K562 (cell line): Measurements from ENCODE around the gene HSPA1B. TPM values are rescaled to one million over a fixed set of nuclear protein-coding genes. Genes with fewer than 3 reads are reported as not detected.

ENCODE experiments used
- BCOR ChIP-seq: fragments of 450-650 bp; IDR thresholded peaks from 2 replicates; pipeline ENCODE4 v1.6.1; 2016
- EP400 ChIP-seq: fragments of 450-650 bp; IDR thresholded peaks from 2 replicates; pipeline ENCODE4 v1.6.1; 2017; ENCODE audit warnings: antibody characterized with exemption, mild to moderate bottlenecking, moderate library complexity
- GATA2 ChIP-seq: sonication (generic); formaldehyde crosslinking; IDR thresholded peaks from 2 replicates; pipeline ENCODE4 v1.4.0; 2020; ENCODE audit warnings: mild to moderate bottlenecking, missing genetic modification reagents
- GTF2F1 ChIP-seq: IDR thresholded peaks from 2 replicates; pipeline ENCODE4 v1.6.1; 2011; ENCODE audit warnings: low read depth, low read length, improper control_type of control experiment
- HDAC2 ChIP-seq: fragments of 450-650 bp; IDR thresholded peaks from 2 replicates; pipeline ENCODE4 v1.6.1; 2016; ENCODE audit warnings: mild to moderate bottlenecking
- HDAC3 ChIP-seq: fragments of 450-650 bp; IDR thresholded peaks from 2 replicates; pipeline ENCODE4 v1.6.1; 2018; ENCODE audit warnings: borderline replicate concordance, mild to moderate bottlenecking, moderate library complexity; ENCODE audit not compliant: partially characterized antibody
- MAFK ChIP-seq: IDR thresholded peaks from 2 replicates; pipeline ENCODE4 v1.6.1; 2011; ENCODE audit warnings: low read length, improper control_type of control experiment
- MAZ ChIP-seq, 2 experiments: fragments of 450-650 bp in 1 of 2; sonication (generic) in 1 of 2; formaldehyde crosslinking; IDR thresholded peaks in 1 of 2; conservative IDR thresholded peaks in 1 of 2; 2 replicates each; pipeline versions ENCODE4 v1.4.0 to v1.5.0; 2020; ENCODE audit warnings: mild to moderate bottlenecking in 1 of 2, missing genetic modification reagents in 1 of 2
- MECOM ChIP-seq: fragments of 250-450 bp; sonication (Bioruptor Pico); IDR thresholded peaks from 2 replicates; pipeline ENCODE4 v1.8.0; 2022; ENCODE audit warnings: inconsistent platforms
- MXD1 ChIP-seq: fragments of 250-450 bp; sonication (Bioruptor Pico); IDR thresholded peaks from 2 replicates; pipeline ENCODE4 v1.8.0; 2021; ENCODE audit warnings: borderline replicate concordance, mild to moderate bottlenecking, moderate library complexity; ENCODE audit not compliant: poor library complexity, severe bottlenecking
- NEUROD1 ChIP-seq: fragments of 150-350 bp; IDR thresholded peaks from 2 replicates; pipeline ENCODE4 v1.6.1; 2014; ENCODE audit warnings: borderline replicate concordance, low read length, low read depth; ENCODE audit not compliant: partially characterized antibody
- NFIX ChIP-seq: fragments of 250-450 bp; sonication (Bioruptor Pico); IDR thresholded peaks from 2 replicates; pipeline ENCODE4 v1.4.0; 2020; ENCODE audit warnings: low read depth, mild to moderate bottlenecking, moderate library complexity
- NR2C1 ChIP-seq, 2 experiments: fragments of 450-650 bp; IDR thresholded peaks; 2 replicates each; pipeline ENCODE4 v1.6.1; 2017; ENCODE audit warnings: mild to moderate bottlenecking in 2 of 2, antibody characterized with exemption in 1 of 2, inconsistent platforms in 1 of 2, missing compliant biosample characterization in 1 of 2, missing genetic modification characterization in 1 of 2
- NRF1 ChIP-seq, 2 experiments: fragments of 450-650 bp; IDR thresholded peaks in 1 of 2; conservative IDR thresholded peaks in 1 of 2; 2 replicates each; pipeline ENCODE4 v1.6.1; 2014; ENCODE audit warnings: mild to moderate bottlenecking in 2 of 2
- PATZ1 ChIP-seq: fragments of 250-450 bp; sonication (Bioruptor Pico); IDR thresholded peaks from 2 replicates; pipeline ENCODE4 v1.5.0; 2020; ENCODE audit warnings: mild to moderate bottlenecking, borderline replicate concordance
- RBM15 ChIP-seq: fragments of 200-400 bp; formaldehyde crosslinking; IDR thresholded peaks from 2 replicates; pipeline ENCODE4 v1.6.1; 2018; ENCODE audit warnings: mild to moderate bottlenecking, low read length, moderate library complexity; ENCODE audit not compliant: insufficient read depth
- RNF219 ChIP-seq: fragments of 250-450 bp; sonication (Bioruptor Pico); IDR thresholded peaks from 2 replicates; pipeline ENCODE4 v1.5.0; 2022; ENCODE audit warnings: mild to moderate bottlenecking
- ZFPM2 ChIP-seq: fragments of 250-450 bp; sonication (Bioruptor Pico); IDR thresholded peaks from 2 replicates; pipeline ENCODE4 v1.5.1; 2022; ENCODE audit warnings: mild to moderate bottlenecking
- ZFX ChIP-seq: sonication (generic); formaldehyde crosslinking; IDR thresholded peaks from 2 replicates; pipeline ENCODE4 v1.8.0; 2022; ENCODE audit warnings: mild to moderate bottlenecking, missing genetic modification reagents, moderate library complexity
- ZKSCAN1 ChIP-seq: fragments of 150-350 bp; IDR thresholded peaks from 2 replicates; pipeline ENCODE4 v1.6.1; 2016; ENCODE audit warnings: low read depth, low read length
- ZNF511 ChIP-seq: sonication (generic); formaldehyde crosslinking; IDR thresholded peaks from 2 replicates; pipeline ENCODE4 v1.8.0; 2022; ENCODE audit warnings: mild to moderate bottlenecking, missing genetic modification reagents
- ZNF780A ChIP-seq: fragments of 250-450 bp; sonication (Bioruptor Pico); IDR thresholded peaks from 2 replicates; pipeline ENCODE4 v1.5.0; 2021; ENCODE audit warnings: mild to moderate bottlenecking
- ZNF830 ChIP-seq: fragments of 250-450 bp; sonication (Bioruptor Pico); IDR thresholded peaks from 2 replicates; pipeline ENCODE4 v1.5.0; 2021; ENCODE audit warnings: mild to moderate bottlenecking
- ZSCAN32 ChIP-seq: fragments of 450-650 bp; formaldehyde crosslinking; IDR thresholded peaks from 2 replicates; pipeline ENCODE4 v1.4.0; 2020; ENCODE audit warnings: mild to moderate bottlenecking, moderate library complexity
- polyA plus RNA-seq, 8 experiments: library from polyadenylated mRNA; depleted of rRNA in 4 of 8; stranded (reverse) in 5 of 8; unstranded in 3 of 8; fragments of >200 nt; fragmentation: Nextera tagmentation in 2 of 8; fragmentation: Illumina TruSeq in 1 of 8; extraction: Ambion mirVana in 2 of 8; extraction: Trizol in 1 of 8; gene quantifications; 2 replicates each; pipeline versions ENCODE4 v1.2.1 to v1.2.3, GENCODE V29; 2011 to 2014; ENCODE audit warnings: inconsistent platforms in 1 of 8, missing spikeins in 1 of 8
- total RNA-seq, 7 experiments: library from RNA; depleted of rRNA in 6 of 7; stranded (reverse); fragments of >200 nt in 6 of 7; fragmentation: Illumina TruSeq in 2 of 7; extraction: Trizol in 2 of 7; gene quantifications; 2 replicates each; pipeline versions ENCODE4 v1.2.1 to v1.2.3, GENCODE V29; 2011 to 2021; ENCODE audit warnings: low replicate concordance in 1 of 7

HSPA1B gene
- total and polyA plus RNA-seq, 9 of the 15 experiments (the other 6 are each of a cell fraction or from before 2014, with no cell fraction given): 0.27 to 227 (median 51.2) TPM

- TF ChIP-seq MAZ (CRISPR knock-in tag; conservative IDR thresholded peaks at IDR 0.05 in 1 of 2, IDR thresholded peaks at IDR 0.05 in 1 of 2): peak in 1 of 2 experiments; percentile 34; a peak in 1 of 4 replicates
- no peak for TF ChIP-seq ZNF830
- no peak for TF ChIP-seq ZFPM2
- TF ChIP-seq NFIX (CRISPR knock-in tag): no peak
- no peak for TF ChIP-seq EP400
- peak; percentile 40 for TF ChIP-seq NEUROD1
- no peak for TF ChIP-seq RNF219 (CRISPR knock-in tag)
- no peak for TF ChIP-seq ZFX
- no peak for TF ChIP-seq NR2C1 (IDR thresholded peaks at IDR 0.05)
- TF ChIP-seq NR2C1 (tag; IDR thresholded peaks at IDR 0.05): no peak
- no peak for TF ChIP-seq GTF2F1
- no peak for TF ChIP-seq HDAC2
- no peak for TF ChIP-seq BCOR
- TF ChIP-seq PATZ1: no peak
- no peak for TF ChIP-seq RBM15
- no peak for TF ChIP-seq ZNF511 (CRISPR knock-in tag)
- TF ChIP-seq MXD1: no peak
- no peak for TF ChIP-seq ZSCAN32
- TF ChIP-seq MAFK: no peak
- TF ChIP-seq GATA2: no peak
- no peak for TF ChIP-seq ZKSCAN1
- no peak for TF ChIP-seq MECOM (CRISPR knock-in tag)
- no peak for TF ChIP-seq HDAC3
- TF ChIP-seq ZNF780A (CRISPR knock-in tag): no peak
- TF ChIP-seq NRF1 (conservative IDR thresholded peaks at IDR 0.05 in 1 of 2, IDR thresholded peaks at IDR 0.05 in 1 of 2): no peak
Measured at GRCh38 chr6:31791324-31792089, 36.0 kb upstream of the HSPA1B start (continued).
